Glutamatergic neuron (in vitro differentiated cells): ENCODE results near the gene AFF3. TPM values are rescaled to one million over a fixed set of nuclear protein-coding genes. Genes with fewer than 3 reads are reported as not detected.

Source experiments
- DNase-seq: peaks from one replicate; pipeline ENCODE4 v3.0.0; 2022
- H3K27ac Mint-ChIP-seq: one replicate; pipeline ENCODE4 v1.8.0; 2020; ENCODE audit warnings: mild to moderate bottlenecking, mixed read lengths, inconsistent platforms; ENCODE audit not compliant: unreplicated experiment
- H3K27me3 Mint-ChIP-seq: one replicate; pipeline ENCODE4 v1.8.0; 2020; ENCODE audit warnings: mild to moderate bottlenecking, moderate library complexity, mixed read lengths, inconsistent platforms; ENCODE audit not compliant: unreplicated experiment
- H3K36me3 Mint-ChIP-seq: one replicate; pipeline ENCODE4 v1.8.0; 2020; ENCODE audit warnings: mild to moderate bottlenecking, mixed read lengths, inconsistent platforms; ENCODE audit not compliant: unreplicated experiment
- H3K4me1 Mint-ChIP-seq: one replicate; pipeline ENCODE4 v1.8.0; 2020; ENCODE audit warnings: mild to moderate bottlenecking, low read depth, mixed read lengths, inconsistent platforms; ENCODE audit not compliant: unreplicated experiment
- H3K4me3 Mint-ChIP-seq: one replicate; pipeline ENCODE4 v1.8.0; 2020; ENCODE audit warnings: mild to moderate bottlenecking, mixed read lengths, inconsistent platforms; ENCODE audit not compliant: unreplicated experiment
- H3K9me3 Mint-ChIP-seq: one replicate; pipeline ENCODE4 v1.8.0; 2020; ENCODE audit warnings: mild to moderate bottlenecking, moderate library complexity, mixed read lengths, inconsistent platforms; ENCODE audit not compliant: unreplicated experiment
- total RNA-seq: library from RNA; stranded (reverse); fragmentation: NEBNext Ultra II Directional; extraction: Animal tissue kit (Norgen Biotek cat#: 25700); gene quantifications from one replicate; pipeline ENCODE4 v1.2.1, GENCODE V29; 2021; ENCODE audit not compliant: unreplicated experiment
- TF ChIP-seq, protein P1 (sequence below): fragments of 200-600 bp; sonication (generic); IDR thresholded peaks from one replicate; pipeline ENCODE4 v1.5.0; 2021; ENCODE audit not compliant: partially characterized antibody, unreplicated experiment

AFF3 gene
- total RNA-seq, 1 donor from 2014 or later = 125 TPM

DNA sequence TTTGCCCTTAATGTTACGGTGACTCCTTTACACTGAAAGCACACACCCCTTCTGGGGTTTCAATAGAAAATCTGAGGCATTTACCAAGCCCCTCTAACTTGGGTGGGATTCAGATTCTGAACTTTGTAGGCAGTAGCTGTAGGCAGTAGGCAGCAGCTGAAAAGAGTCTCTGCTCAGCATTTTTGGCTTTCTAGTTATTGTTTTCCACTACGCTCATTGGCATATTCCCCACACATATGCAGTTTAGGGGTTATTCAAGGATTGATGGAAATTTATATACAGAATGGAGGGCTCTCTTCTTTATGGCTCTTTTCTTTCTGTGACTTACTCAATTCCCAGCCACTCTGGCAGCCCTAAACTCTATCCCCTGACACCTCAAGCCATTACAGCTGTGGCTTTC, 419.9 kb downstream of the AFF3 start:
- TF ChIP-seq, protein P1, sequence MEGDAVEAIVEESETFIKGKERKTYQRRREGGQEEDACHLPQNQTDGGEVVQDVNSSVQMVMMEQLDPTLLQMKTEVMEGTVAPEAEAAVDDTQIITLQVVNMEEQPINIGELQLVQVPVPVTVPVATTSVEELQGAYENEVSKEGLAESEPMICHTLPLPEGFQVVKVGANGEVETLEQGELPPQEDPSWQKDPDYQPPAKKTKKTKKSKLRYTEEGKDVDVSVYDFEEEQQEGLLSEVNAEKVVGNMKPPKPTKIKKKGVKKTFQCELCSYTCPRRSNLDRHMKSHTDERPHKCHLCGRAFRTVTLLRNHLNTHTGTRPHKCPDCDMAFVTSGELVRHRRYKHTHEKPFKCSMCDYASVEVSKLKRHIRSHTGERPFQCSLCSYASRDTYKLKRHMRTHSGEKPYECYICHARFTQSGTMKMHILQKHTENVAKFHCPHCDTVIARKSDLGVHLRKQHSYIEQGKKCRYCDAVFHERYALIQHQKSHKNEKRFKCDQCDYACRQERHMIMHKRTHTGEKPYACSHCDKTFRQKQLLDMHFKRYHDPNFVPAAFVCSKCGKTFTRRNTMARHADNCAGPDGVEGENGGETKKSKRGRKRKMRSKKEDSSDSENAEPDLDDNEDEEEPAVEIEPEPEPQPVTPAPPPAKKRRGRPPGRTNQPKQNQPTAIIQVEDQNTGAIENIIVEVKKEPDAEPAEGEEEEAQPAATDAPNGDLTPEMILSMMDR = no peak
- peaks cover 15% of the 10 kb centered on the region for H3K36me3 Mint-ChIP-seq
- H3K27ac Mint-ChIP-seq = no peak overlapping the region
- H3K4me1 Mint-ChIP-seq = peaks cover 15% of the 10 kb centered on the region
- H3K9me3 Mint-ChIP-seq = peaks cover 7% of the 10 kb centered on the region
- H3K27me3 Mint-ChIP-seq = peaks cover 5% of the 10 kb centered on the region
- H3K4me3 Mint-ChIP-seq = no peak overlapping the region
- no peak for DNase-seq

DNA sequence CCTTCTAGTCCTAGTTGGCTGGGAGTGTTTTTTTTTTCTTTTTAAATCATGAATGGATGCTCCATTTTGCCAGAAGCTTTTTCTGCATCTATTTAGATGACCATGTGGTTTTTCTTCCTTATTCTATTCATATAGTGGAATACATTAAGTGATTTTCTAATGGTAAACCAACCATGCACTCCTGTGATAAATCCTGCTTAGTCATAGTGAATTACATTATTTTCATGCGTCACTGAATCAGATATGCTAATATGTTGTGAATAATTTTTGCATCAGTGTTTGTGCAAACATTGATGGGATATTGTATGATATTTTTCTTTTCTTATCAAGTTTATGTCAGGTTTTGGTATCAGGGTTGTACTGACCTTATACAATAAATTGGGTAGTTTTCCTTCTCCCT, 423.3 kb downstream of the AFF3 start:
- TF ChIP-seq, protein P1 = no peak
- Mint-ChIP-seq H3K4me3 (no peak overlapping the region), H3K4me1 (peaks cover 8% of the 10 kb centered on the region), H3K27ac (no peak overlapping the region), H3K27me3 (peaks cover 5% of the 10 kb centered on the region), H3K36me3 (peaks cover 15% of the 10 kb centered on the region), H3K9me3 (peaks cover 7% of the 10 kb centered on the region)
- DNase-seq = no peak

DNA sequence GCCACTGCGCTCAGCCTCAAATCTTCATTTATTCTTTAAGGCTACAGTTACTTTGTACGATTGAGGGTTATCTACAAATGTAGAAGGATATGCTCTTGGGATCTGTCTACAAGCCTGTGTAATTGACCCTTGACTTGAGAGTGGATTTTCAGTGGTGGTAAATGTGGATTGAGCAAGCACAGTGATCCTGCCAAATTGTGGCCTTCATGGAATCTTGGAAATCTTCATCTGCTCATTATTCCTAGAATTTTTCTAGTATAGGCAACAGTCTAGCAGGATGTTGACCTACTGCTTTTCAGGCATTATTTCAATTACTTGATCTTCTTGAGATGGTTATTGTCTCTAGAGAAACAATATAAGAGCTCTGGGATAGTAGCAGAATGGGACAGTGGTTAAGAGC, 426.4 kb downstream of the AFF3 start:
- TF ChIP-seq, protein P1 = no peak
- H3K36me3 Mint-ChIP-seq = no peaks in the 10 kb centered on the region
- H3K27ac Mint-ChIP-seq = peak overlapping the region; percentile 16

DNA sequence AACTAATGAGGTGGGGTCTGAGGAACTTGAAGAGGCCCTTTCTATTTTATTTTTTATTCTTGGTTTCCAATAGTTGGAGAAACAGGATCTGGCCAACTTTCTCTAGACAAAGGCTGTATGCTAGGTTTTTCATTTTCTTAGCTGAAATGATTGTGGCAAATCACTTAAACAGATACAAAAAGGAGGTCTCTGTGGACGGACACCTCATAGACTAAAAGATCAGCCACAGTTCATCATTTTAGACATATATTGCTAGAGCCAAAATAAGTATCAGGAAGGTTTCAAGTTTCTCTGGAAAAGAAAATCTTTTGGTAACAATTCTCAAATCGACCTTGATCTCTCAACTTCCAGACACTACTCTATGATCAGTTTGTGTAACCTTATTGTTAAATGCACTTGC, 428.0 kb downstream of the AFF3 start:
- no peaks in the 10 kb centered on the region for H3K36me3 Mint-ChIP-seq

More for the DNA sequence above, 426.4 kb downstream of the AFF3 start:
- no peak for DNase-seq
- H3K9me3 Mint-ChIP-seq = peaks cover 3% of the 10 kb centered on the region
- no peak overlapping the region for H3K4me3 Mint-ChIP-seq
- no peaks in the 10 kb centered on the region for H3K27me3 Mint-ChIP-seq
- H3K4me1 Mint-ChIP-seq = peaks cover 14% of the 10 kb centered on the region

DNA sequence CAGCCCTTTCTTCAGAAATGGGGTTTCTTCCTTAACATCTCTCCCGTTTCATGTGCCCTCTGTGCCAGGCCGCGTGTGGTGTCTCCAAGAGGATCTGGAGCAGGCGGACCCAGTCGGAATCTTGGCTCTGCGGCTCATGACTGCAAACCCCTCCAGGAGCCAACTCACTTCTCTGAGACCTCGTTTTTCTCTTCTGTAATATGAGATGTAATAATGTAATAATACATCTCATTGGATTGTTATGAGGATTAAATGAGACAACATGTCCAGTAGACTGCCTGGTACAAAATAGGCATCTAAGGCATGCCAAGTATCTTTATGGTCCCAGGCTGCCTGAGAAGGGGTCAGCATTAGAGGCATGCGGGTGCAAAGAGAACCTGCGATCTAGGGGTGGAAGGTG, 431.2 kb downstream of the AFF3 start:
- Mint-ChIP-seq H3K27ac (peak overlapping the region; percentile 24), H3K9me3 (peaks cover 6% of the 10 kb centered on the region), H3K4me3 (no peak overlapping the region), H3K27me3 (peaks cover 2% of the 10 kb centered on the region), H3K36me3 (no peaks in the 10 kb centered on the region), H3K4me1 (peaks cover 35% of the 10 kb centered on the region)
- no peak for DNase-seq
- TF ChIP-seq, protein P1 = no peak

More for the DNA sequence above, 428.0 kb downstream of the AFF3 start:
- no peak for DNase-seq
- peaks cover 4% of the 10 kb centered on the region for H3K9me3 Mint-ChIP-seq
- peaks cover 2% of the 10 kb centered on the region for H3K27me3 Mint-ChIP-seq
- TF ChIP-seq, protein P1 = no peak
- H3K4me1 Mint-ChIP-seq = peaks cover 19% of the 10 kb centered on the region
- H3K27ac Mint-ChIP-seq = no peak overlapping the region
- H3K4me3 Mint-ChIP-seq = no peak overlapping the region
